Stimulated activated CD4-positive, alpha-beta T cell treated with anti-CD3 and anti-CD28 coated beads, Interleukin-2, amount 100 ng/mL, for 24 hours (primary cell): ENCODE data around the gene DNPH1.

Source experiments
- DNase-seq, 2 donors: peaks; one replicate each; pipeline ENCODE4 v3.0.0-alpha.2; 2020

Gene DNPH1

GRCh38 chr6:43243664-43244321, 14.5 kb upstream of the DNPH1 start:
- DNase-seq, result no peak

- DNase-seq, result peak in 1 of 2 donors; percentile 53
Observed at GRCh38 chr6:43242908-43243663, 13.8 kb upstream of the DNPH1 start, which contains the start of gene TTBK1. Gene TTBK1, plus strand, starts transcription at chr6:43243481. Its CDS starts 3,180 bp downstream, at chr6:43246661.

DNA sequence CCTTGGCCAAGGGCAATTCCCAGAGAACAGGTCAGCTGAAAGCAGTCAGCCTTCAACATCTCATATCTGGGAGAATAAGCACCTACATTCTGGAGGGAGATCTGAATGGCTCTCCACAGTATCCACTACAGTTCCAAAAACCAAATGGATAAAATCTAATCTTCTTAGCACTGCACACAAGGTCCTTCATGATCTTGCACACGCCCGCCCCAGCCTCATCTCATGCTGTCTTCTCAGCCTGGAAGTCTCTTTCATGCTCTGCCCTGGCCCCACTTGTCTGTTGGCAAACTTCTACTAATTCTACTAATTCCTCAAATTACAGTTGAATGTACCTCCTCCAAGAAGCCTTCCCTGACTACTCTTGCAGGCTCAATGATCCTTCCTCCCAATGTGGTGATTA, 12.2 kb upstream of the DNPH1 start:
- no peak for DNase-seq

- no peak for DNase-seq
Observed at GRCh38 chr6:43240950-43241349, 11.7 kb upstream of the DNPH1 start.

DNA sequence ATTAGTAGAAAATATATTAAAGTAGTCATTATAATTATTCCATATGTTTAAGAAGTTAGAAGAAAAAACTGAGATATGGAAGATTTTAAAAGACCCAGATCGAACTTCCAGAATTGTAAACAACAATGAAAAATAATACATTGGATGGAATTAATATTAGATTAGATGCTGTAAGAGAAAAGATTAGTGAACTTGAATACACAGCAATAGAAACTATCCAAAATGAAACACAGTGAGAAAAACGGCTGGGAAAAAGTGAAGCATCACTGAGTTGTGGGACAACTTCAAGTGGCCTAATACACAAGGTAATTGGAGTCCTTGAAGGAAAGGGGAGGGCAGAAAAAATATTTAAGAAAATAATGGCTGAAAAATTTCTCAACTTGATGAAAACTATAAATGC, 9.8 kb upstream of the DNPH1 start:
- no peak for DNase-seq

DNA sequence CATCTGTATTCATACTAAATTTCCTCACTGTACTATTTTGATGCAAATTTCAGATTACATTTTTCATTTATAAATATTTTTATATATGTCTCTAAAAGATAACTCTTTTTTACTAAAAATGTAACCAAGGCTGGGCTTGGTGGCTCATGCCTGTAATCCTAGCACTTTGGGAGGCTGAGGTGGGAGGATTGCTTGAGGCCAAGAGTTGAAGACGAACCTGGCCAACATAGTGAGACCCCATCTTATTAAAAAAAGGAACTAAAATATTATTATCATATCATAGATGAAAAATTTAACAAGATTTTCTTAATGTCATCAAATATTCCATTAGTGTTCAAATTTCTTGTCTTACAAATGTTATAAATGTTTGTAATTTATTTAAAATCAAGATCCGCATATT, 6.6 kb upstream of the DNPH1 start:
- DNase-seq, result no peak

GRCh38 chr6:43231735-43232450, 2.6 kb upstream of the DNPH1 start:
- DNase-seq, result no peak

DNA sequence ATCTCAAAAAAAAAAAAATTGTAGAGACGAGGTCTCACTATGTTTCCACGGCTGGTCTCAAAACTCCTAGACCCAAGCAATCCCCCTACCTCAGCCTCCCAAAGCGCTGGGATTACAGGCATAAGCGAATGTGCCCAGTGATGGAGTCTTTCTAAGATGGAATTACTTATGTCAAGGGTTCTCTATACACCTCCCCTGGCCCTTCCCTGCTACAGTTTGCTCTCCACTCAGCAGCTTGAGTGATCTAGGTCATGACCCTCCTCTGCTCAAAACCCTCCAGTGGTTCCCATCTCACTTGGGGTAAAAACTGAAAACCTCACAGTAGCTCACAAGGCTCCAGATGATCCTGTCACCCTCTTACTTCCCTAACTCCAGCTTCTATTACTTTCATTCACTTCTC, 1.8 kb upstream of the DNPH1 start:
- no peak for DNase-seq

GRCh38 chr6:43229803-43230620, 731 bp upstream of the DNPH1 start:
- DNase-seq, result no peak

GRCh38 chr6:43226192-43226851, 3.0 kb downstream of the DNPH1 start:
- DNase-seq, result no peak

- DNase-seq, result no peak
Observed at GRCh38 chr6:43223175-43223574, 6.1 kb downstream of the DNPH1 start.

DNA sequence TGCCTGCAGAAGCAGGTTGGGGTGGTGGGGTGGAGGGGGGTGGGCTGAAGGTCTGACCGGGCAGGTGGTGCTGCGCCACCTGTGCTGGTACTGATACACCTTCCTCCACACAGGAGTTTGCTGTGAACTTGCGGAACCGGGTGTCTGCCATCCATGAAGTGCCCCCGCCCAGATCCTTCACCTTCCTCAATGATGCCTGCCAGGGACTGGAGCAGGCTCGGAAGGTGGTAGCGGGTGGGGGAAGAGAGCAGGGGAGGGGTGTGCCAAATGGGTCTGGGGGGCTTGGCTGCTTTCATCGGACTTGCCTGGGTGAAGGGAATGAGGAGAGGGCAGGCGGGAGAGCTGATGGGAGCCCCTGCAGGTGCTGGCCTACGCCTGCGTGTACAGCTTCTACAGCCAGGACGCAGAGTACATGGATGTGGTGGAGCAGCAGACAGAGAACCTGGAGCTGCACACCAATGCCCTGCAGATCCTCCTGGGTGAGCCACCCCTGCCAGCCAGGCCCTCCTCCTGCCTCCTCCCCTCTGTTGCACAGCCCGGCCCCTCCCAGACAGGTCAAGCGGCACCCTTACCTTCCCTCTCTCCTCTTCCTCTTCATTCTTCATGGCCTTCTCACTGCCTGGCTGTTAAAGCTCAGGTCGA, 6.7 kb downstream of the DNPH1 start:
- DNase-seq, result no peak

GRCh38 chr6:43221046-43221972, 8.0 kb downstream of the DNPH1 start:
- no peak for DNase-seq

DNA sequence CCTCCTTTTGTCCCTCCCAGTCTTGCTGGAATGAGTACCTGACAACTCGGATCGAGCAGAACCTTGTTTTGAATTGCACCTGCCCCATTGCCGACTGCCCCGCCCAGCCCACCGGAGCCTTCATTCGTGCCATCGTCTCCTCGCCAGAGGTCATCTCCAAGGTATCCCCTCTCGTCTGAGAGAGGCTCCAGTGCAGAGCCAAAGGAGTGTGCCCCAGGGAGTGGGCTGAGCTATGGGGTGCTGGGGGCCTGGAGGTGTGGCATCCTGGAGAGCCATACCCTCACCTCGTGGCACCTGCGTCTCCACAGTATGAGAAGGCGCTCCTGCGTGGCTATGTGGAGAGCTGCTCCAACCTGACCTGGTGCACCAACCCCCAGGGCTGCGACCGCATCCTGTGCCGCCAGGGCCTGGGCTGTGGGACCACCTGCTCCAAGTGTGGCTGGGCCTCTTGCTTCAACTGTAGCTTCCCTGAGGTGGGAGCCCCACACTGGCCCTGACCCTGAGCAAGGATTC, 8.8 kb downstream of the DNPH1 start:
- DNase-seq, result no peak

DNA sequence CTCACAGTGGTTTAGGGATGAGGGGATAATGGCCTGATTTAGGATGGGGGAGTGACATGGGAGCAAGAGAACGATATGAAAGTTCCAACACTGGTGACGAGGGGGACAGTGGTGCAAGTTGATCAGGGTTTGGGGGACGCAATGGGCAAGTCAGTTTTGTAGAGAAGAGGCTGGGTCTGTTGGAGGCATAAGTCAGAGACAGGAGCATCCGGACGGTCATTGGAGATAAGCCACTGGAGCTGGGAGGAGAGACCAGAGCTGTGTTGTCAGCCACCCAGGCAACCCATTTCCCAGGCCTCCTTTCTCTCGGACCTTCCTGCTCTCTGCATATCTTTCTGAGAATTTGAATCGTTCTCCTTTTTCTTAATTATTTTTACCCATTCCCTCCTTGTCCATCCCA, 9.5 kb downstream of the DNPH1 start:
- no peak for DNase-seq

DNA sequence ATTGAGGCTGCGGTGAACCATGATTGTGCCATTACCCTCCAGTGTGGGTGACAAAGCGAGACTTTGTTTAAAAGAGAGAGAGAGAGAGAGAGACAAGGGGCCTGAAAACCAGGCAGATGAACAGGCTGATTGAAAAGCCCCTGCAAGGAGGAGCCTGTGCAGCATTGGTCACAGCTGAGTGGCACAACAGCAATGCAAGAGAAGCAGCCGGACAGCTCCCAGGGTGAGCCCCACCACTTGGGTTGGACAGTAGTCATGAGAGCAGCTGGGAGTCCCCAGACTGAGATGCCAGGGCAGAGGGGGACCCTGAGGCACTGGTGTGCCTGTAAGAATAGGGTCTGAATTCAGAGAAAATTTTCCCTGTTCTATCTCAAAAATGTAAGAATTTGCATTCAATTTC, 10.2 kb downstream of the DNPH1 start:
- DNase-seq, result no peak

DNA sequence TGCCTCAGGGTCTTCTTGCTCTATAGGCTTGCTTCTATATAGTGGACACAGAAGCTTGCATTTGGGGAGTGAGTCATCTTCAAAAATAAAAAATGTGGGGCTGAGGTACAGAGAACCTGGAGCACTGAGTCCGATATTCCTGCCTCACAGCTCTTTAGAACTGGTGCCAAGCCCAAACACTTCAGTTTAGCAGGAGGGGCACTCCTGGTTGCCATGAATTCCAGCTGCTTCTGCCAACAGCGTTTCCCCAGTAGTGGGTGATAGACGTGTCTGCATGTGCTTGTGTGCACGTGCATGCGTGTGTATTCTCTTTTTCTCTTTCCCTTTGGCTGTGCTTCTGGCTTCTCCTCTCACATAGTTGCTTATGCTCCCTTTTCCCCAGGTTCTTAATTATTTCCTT, 11.9 kb downstream of the DNPH1 start:
- no peak for DNase-seq

- no peak for DNase-seq
Observed at GRCh38 chr6:43216200-43216599, 13.1 kb downstream of the DNPH1 start.

DNA sequence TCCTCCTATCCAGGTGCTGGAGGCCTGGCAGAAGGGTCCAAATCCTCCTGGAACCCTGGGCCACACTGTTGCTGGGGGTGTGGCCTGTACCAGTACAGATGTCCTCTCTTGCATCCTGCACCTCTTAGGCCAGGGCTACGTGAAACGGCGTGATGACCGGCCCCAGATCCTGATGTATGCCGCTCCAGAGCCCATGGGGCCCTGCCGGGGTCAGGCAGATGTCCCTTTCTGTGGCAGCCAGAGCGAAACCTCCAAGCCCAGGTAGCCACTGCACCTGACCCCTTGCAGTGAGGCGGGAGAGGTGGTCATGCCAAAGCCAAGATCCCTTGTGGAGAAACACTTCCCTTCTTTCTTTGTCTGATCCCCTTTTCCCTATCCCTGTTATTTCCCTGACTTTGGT, 14.2 kb downstream of the DNPH1 start:
- no peak for DNase-seq

DNA sequence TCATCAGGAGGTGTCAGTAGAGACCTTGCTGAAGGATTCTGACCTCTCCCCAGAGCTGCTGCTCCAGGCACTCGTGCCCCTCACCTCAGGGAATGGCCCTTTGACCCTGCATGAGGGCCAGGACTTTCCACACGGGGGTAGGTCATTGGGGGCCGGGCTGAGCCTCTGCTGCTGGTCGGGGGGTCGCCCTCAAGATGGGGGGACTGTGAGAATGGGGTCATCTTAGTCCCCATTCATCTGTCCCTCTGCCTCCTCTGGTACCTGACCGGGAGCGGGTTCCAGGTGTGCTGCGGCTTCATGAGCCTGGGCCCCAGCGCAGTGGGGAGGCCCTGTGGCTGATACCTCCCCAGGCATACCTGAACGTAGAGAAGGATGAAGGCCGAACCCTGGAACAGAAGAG, 15.8 kb downstream of the DNPH1 start:
- DNase-seq, result no peak

DNA sequence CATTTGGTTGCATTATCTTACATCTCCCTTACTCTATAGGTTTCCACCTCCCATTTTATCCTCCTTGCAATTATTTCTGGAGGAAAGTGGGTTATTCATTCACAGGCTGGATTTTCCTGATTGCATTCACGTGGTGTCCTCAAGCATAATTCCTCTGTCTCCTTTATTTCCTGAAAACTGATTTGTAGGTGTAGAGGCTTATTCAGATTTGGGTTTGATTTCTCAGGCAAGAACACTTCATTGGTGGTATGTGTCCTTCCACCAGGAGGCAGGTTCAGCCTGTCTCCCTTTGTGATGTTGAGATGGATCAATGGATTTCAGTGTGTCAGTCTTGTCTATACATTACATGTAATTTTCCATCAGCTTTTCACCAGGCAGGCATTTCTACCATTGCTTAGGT, 17.3 kb downstream of the DNPH1 start:
- DNase-seq, result no peak
